HUDEP-2 (cell line): Measurements from ENCODE around the gene GPR146.

Experiments used
- DNase-seq, 76 experiments: peaks; one replicate each; lab custom pipeline; 2025; ENCODE audit not compliant: unreplicated experiment in 76 of 76; lab: John Stamatoyannopoulos, UW

Gene GPR146

DNA sequence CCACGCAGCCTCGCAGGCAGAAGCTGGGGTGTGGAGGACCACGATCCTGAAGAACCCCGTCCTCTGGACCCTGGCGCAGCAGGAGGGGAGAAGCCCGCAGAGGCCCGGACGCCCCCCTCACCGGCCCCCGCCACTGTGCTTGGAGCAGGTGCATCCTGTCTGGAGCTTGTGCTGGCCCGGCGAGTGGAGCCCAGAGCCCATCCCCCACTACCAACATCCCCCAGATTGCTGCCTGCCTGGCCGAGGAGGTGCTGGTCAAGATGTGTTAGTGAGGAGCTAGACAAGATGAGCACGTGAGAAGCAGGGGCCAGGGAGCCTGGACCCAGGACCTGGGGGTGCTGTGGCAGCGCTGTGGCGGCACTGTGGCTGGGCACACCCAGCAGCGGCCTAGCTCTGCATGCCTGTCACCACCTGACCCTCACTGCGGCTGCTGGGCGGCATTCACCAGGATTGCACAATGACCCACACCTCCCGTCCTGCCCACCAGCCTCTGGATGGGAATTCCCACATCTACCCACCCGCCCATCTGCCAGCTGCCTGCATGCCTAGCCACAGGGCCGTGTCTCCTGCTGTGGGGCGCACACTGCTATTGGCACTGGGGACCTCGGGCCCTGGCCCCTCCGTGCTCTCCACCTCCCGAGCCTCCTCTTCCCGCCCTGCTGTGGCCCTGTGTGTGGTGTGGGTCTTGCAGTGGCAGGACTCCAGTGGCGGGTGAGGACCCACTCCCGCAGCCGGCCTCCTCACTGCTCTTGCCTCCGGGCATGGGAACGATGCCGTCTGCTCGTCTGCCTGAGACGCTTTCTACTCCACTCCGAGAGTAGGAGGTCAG is 11.8 kb downstream of the GPR146 start:
- DNase-seq = no peak

DNA sequence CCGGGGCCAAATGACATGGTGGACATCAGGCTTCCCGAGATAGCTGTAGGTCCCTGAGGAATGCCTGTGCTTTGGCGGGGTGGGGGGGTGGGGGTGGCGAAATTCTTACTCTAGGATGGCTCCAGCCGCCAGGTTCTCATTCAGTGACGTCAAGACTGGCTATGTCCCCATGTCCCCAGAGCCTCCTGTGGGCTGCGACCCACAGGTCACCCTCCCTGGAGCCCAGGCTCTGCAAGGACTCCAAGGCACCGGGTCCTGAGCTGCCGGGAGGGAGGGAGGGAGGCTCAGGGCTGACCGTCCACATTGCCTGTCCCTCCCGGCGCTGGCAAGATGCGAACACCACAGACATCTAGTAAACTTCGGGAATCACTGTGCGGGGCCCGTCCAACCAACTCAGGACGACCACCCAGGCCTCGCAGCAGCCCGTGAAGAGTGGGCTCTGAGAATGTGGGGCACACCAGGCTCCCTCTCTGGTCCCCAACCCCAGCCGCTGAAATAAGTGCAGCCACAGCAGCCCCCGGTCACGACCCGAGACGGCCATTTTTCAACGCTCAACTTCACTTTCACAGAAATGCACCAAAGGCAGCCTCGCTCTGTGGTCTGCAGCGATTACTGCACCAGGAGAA is 12.6 kb downstream of the GPR146 start:
- DNase-seq = no peak

GRCh38 chr7:1057416-1058291 is 13.3 kb downstream of the GPR146 start:
- DNase-seq = no peak

- DNase-seq = no peak
These were observed 14.0 kb downstream of the GPR146 start for GRCh38 chr7:1058311-1058710.

GRCh38 chr7:1058821-1059199 is 14.5 kb downstream of the GPR146 start:
- DNase-seq = peak in 55 of 76 experiments; percentile 2 to 78 (median 52)

DNA sequence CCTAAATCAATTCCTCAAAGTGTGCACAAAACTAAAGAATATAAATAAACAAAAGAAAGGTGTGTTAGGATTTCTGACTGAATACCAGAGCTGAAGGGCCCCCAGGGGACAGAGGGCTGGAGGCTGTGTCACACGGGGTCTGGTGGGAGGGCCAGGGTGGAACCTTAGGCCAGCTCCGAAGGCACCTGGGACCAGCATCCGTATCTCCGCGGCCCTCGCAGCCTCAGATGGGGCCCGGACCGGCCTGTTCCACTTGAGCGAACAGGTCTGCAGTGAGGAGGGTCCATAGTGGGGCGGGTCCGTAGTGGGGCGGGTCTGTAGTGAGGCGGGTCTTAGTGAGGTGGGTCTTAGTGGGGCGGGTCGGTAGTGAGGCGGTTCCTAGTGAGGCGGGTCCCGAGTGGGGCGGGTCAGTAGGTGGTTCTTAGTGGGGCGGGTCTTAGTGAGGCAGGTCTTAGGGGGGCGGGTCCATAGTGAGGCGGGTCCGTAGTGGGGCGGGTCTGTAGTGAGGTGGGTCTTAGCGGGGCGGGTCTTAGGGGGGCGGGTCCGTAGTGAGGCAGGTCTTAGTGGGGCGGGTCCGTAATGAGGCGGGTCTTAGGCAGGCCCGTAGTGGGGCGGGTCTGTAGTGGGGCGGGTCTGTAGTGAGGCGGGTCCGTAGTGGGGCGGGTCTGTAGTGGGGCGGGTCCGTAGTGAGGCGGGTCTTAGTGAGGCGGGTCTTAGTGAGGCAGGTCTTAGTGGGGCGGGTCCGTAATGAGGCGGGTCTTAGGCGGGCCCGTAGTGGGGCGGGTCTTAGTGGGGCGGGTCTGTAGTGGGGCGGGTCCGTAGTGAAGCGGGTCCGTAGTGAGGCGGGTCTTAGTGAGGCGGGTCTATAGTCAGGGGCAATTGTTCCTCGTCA is 15.1 kb downstream of the GPR146 start:
- peak in 66 of 76 experiments; percentile 14 to 95 (median 74) for DNase-seq

GRCh38 chr7:1060315-1061072 is 16.1 kb downstream of the GPR146 start:
- peak in 1 of 76 experiments; percentile 10 for DNase-seq

DNA sequence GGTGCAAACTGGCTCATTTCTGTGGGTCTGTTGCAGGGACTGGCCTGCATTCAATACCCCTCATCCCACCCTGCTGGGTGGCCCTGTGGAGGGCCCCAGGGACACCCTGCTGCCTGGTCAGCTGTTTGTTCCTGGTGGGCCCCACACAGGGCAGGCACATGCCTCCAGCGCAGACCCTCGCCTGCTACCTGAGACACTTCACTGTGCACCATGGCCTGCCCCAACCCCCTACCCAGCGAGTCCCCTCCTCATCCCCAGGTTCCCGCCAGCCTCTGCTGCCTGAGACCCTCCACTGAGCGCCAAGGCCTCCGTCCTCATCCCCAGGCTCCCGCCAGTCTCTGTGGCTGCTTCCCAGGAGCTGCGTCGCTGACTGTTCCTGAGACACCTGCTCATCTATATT is 16.8 kb downstream of the GPR146 start:
- no peak for DNase-seq

GRCh38 chr7:1062296-1063294 is 18.2 kb downstream of the GPR146 start:
- no peak for DNase-seq

DNA sequence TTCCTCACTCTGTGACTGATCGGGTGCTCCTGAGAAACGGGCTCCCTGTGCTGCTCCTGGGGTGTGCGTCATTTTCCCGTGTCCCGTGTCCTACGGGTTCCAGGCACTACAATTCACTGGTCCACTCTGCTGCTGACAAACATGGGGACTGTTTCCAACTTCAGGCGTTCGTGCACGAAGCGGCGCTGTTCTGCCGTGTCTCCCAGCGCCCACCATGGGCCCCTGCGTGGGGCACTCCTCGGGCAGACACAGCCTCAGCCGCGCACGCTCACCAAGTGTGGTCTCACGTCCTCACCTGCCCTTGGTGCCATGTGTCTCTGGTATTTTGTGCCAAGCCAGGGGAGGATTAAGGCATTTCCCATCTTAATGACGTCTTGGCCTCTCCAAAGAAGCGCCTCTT is 19.0 kb downstream of the GPR146 start:
- no peak for DNase-seq

- no peak for DNase-seq
These were observed 20.2 kb downstream of the GPR146 start for GRCh38 chr7:1064581-1064980.

DNA sequence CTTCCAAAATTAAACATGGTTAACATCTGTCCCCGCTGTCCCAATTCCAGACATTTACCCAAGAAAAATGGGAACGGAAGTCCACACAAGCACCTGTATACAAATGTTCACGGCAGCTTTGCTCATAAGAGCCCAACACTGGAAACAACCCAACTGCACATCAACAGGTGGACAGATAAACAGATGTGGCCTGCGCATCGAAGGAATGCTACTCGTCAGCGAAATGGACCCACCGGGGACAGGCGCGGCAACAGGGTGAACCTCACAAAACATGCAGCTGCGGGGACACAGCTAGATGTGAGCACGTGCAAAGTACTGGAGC is 20.9 kb downstream of the GPR146 start:
- DNase-seq = no peak

- DNase-seq = peak in 70 of 76 experiments; percentile 19 to 88 (median 69)
These were observed 21.4 kb downstream of the GPR146 start for GRCh38 chr7:1065585-1066241.

GRCh38 chr7:1066242-1066588 is 21.9 kb downstream of the GPR146 start:
- no peak for DNase-seq

GRCh38 chr7:1068013-1068412 is 23.7 kb downstream of the GPR146 start:
- no peak for DNase-seq

DNA sequence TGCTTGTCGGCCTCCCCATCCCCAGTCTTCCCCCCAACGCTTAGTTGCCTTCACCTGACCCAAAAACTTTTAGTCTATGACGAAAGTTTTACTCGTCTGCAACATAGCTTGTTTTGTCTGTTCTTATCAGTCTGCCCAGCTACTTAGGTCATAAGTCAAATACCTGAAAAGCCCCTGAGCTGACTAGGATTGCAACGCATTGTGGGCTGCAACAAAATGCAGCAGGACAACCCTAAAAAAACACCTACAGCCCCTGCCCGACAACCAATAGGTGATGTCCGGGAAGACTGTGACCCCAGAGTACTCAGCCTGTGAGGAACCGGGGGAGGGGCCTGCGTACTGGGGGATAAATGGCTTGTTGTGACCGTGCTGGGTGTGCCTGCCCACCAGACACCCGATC is 24.3 kb downstream of the GPR146 start:
- no peak for DNase-seq

GRCh38 chr7:1070544-1071011 is 26.2 kb downstream of the GPR146 start:
- no peak for DNase-seq

- no peak for DNase-seq
These were observed 27.4 kb downstream of the GPR146 start for GRCh38 chr7:1071731-1072254.
